Ovary (tissue), 3 donors: Measurements from ENCODE around the gene ZSCAN5A.

Experiments used
- POLR2A ChIP-seq: fragments of 450-650 bp; IDR thresholded peaks from one replicate; pipeline ENCODE4 v1.6.1; 2017; ENCODE audit warnings: antibody characterized with exemption, mild to moderate bottlenecking, moderate library complexity
- TF ChIP-seq, protein P1 (sequence below), 3 donors: fragments of 450-650 bp in 2 of 3; fragments of 200-600 bp in 1 of 3; IDR thresholded peaks; one replicate each; pipeline versions ENCODE4 v1.5.1 to v1.8.0; 2016 to 2022; ENCODE audit warnings: antibody characterized with exemption in 3 of 3, mild to moderate bottlenecking in 1 of 3
- donor health status: DM: no; HTN: no; CAD: no.

- no peak for TF ChIP-seq POLR2A
- TF ChIP-seq, protein P1, sequence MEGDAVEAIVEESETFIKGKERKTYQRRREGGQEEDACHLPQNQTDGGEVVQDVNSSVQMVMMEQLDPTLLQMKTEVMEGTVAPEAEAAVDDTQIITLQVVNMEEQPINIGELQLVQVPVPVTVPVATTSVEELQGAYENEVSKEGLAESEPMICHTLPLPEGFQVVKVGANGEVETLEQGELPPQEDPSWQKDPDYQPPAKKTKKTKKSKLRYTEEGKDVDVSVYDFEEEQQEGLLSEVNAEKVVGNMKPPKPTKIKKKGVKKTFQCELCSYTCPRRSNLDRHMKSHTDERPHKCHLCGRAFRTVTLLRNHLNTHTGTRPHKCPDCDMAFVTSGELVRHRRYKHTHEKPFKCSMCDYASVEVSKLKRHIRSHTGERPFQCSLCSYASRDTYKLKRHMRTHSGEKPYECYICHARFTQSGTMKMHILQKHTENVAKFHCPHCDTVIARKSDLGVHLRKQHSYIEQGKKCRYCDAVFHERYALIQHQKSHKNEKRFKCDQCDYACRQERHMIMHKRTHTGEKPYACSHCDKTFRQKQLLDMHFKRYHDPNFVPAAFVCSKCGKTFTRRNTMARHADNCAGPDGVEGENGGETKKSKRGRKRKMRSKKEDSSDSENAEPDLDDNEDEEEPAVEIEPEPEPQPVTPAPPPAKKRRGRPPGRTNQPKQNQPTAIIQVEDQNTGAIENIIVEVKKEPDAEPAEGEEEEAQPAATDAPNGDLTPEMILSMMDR (IDR thresholded peaks at IDR 0.05) = no peak
These were observed 2.3 kb downstream of the ZSCAN5A start for GRCh38 chr19:56312342-56312741.
